RCC 7860 (cell line): ENCODE results near the gene GRK3.

Experiments used
- DNase-seq: peaks from one replicate; pipeline ENCODE4 v3.0.0-alpha.2; 2015; ENCODE audit warnings: low spot score
- FAIRE-seq: peaks from 2 replicates; lab custom pipeline; 2012; peaks lifted over from hg19 to GRCh38; lab: Jason Lieb, UNC

The GRK3 gene

GRCh38 chr22:25775531-25775930 lies 211.1 kb downstream of the GRK3 start:
- FAIRE-seq (no peak), DNase-seq (peak; percentile 59)

- FAIRE-seq (no peak), DNase-seq (no peak)
Measured at GRCh38 chr22:25777411-25777810, 212.9 kb downstream of the GRK3 start.

GRCh38 chr22:25777870-25778269 lies 213.4 kb downstream of the GRK3 start:
- FAIRE-seq: no peak
- peak; percentile 38 for DNase-seq
